HepG2 (cell line): ENCODE data around the gene PLEKHA8. TPM values are rescaled to one million over a fixed set of nuclear protein-coding genes. Genes with fewer than 3 reads are reported as not detected.
A peak's percentile ranks its signal among the peaks of the same experiment; 100 is the strongest.

Experiments
- ETV5 ChIP-seq: IDR thresholded peaks from 2 replicates; pipeline ENCODE4 v1.6.1; 2018; ENCODE audit warnings: missing biosample characterization, missing genetic modification reagents, inconsistent platforms, borderline replicate concordance
- FOXO4 ChIP-seq: sonication (generic); formaldehyde crosslinking; conservative IDR thresholded peaks from 2 replicates; pipeline ENCODE4 v1.8.1; 2023; ENCODE audit warnings: missing genetic modification reagents
- RBM22 ChIP-seq: fragments of 200-400 bp; formaldehyde crosslinking; optimal IDR thresholded peaks from 2 replicates; pipeline ENCODE3; 2017; ENCODE audit warnings: mild to moderate bottlenecking, low read length, moderate library complexity
- RFXAP ChIP-seq: sonication (generic); formaldehyde crosslinking; IDR thresholded peaks from 2 replicates; pipeline ENCODE4 v1.4.0; 2020; ENCODE audit warnings: missing genetic modification reagents, borderline replicate concordance
- SMC3 ChIP-seq: IDR thresholded peaks from 2 replicates; pipeline ENCODE4 v1.6.1; 2011; ENCODE audit warnings: low read length, improper control_type of control experiment
- SRSF4 ChIP-seq: fragments of 200-400 bp; formaldehyde crosslinking; IDR thresholded peaks from one replicate; pipeline ENCODE4 v1.6.1; 2018; ENCODE audit warnings: mild to moderate bottlenecking, low read depth, low read length, moderate library complexity; ENCODE audit not compliant: poor library complexity, severe bottlenecking
- THAP9 ChIP-seq: sonication (generic); formaldehyde crosslinking; IDR thresholded peaks from 2 replicates; pipeline ENCODE4; 2020; ENCODE audit warnings: missing genetic modification reagents, mild to moderate bottlenecking, borderline replicate concordance
- U2AF2 ChIP-seq: fragments of 200-400 bp; formaldehyde crosslinking; IDR thresholded peaks from 2 replicates; pipeline ENCODE4 v1.6.1; 2017; ENCODE audit warnings: low read depth, mild to moderate bottlenecking, low read length
- USF2 ChIP-seq, 2 experiments: sonication (generic) in 1 of 2; formaldehyde crosslinking in 1 of 2; IDR thresholded peaks; 2 replicates each; pipeline versions ENCODE4 v1.5.1 to v1.6.1; 2011 to 2020; ENCODE audit warnings: borderline replicate concordance in 1 of 2, low read depth in 1 of 2, low read length in 1 of 2, mild to moderate bottlenecking in 1 of 2, missing genetic modification reagents in 1 of 2, moderate library complexity in 1 of 2
- ZBTB14 ChIP-seq: sonication (generic); formaldehyde crosslinking; IDR thresholded peaks from 2 replicates; pipeline ENCODE4 v1.4.0; 2020; ENCODE audit warnings: missing genetic modification reagents
- ZNF230 ChIP-seq: sonication (generic); formaldehyde crosslinking; IDR thresholded peaks from 2 replicates; pipeline ENCODE4 v1.4.0; 2020; ENCODE audit warnings: mild to moderate bottlenecking, missing genetic modification reagents
- ZNF337 ChIP-seq: sonication (generic); formaldehyde crosslinking; IDR thresholded peaks from 2 replicates; pipeline ENCODE4 v1.5.1; 2020; ENCODE audit warnings: missing genetic modification reagents, low read depth, mild to moderate bottlenecking, borderline replicate concordance
- ZNF615 ChIP-seq: sonication (generic); formaldehyde crosslinking; IDR thresholded peaks from 2 replicates; pipeline ENCODE4 v1.5.0; 2020; ENCODE audit warnings: mild to moderate bottlenecking, missing genetic modification reagents, borderline replicate concordance
- polyA plus RNA-seq, 8 experiments: library from polyadenylated mRNA; depleted of rRNA in 3 of 8; stranded (reverse) in 7 of 8; unstranded in 1 of 8; fragments of >200 nt; fragmentation: Illumina TruSeq in 4 of 8; extraction: Trizol in 4 of 8; gene quantifications; 2 replicates each; pipeline versions ENCODE4 v1.2.1 to v1.2.3, GENCODE V29; 2011 to 2016; ENCODE audit warnings: low read depth in 4 of 8, missing spikeins in 1 of 8, mixed read lengths in 1 of 8; ENCODE audit not compliant: insufficient read depth in 1 of 8
- total RNA-seq, 5 experiments: library from RNA; depleted of rRNA; stranded (reverse); fragments of >200 nt; fragmentation: Illumina TruSeq; extraction: Trizol; gene quantifications; 2 replicates each; pipeline ENCODE4 v1.2.3, GENCODE V29; 2016; ENCODE audit warnings: low read depth in 1 of 5
- TF ChIP-seq, protein P1 (sequence below): fragments of 450-650 bp; IDR thresholded peaks from 2 replicates; pipeline ENCODE4 v1.6.1; 2017; ENCODE audit warnings: mild to moderate bottlenecking

The PLEKHA8 gene
- total and polyA plus RNA-seq, 2 of the 13 experiments (the other 11 are each of a cell fraction or from before 2014, with no cell fraction given) = 12.5 to 26.4 TPM

GRCh38 chr7:30164567-30164966 is 136.4 kb downstream of the PLEKHA8 start (continued):
- TF ChIP-seq USF2 (IDR thresholded peaks at IDR 0.05; ENCODE audit: low read depth, low read length) (no peak), USF2 (CRISPR knock-in tag; IDR thresholded peaks at IDR 0.05; ENCODE audit: borderline replicate concordance) (no peak), ZNF337 (CRISPR knock-in tag) (no peak), SRSF4 (no peak), ZNF615 (CRISPR knock-in tag) (no peak), ZBTB14 (CRISPR knock-in tag) (no peak), FOXO4 (CRISPR knock-in tag) (no peak), U2AF2 (no peak), RFXAP (CRISPR knock-in tag) (no peak), SMC3 (peak; percentile 44; the same call in 1 of the 2 replicates), THAP9 (CRISPR knock-in tag) (no peak), RBM22 (no peak), ZNF230 (no peak), ETV5 (no peak)
- TF ChIP-seq, protein P1, sequence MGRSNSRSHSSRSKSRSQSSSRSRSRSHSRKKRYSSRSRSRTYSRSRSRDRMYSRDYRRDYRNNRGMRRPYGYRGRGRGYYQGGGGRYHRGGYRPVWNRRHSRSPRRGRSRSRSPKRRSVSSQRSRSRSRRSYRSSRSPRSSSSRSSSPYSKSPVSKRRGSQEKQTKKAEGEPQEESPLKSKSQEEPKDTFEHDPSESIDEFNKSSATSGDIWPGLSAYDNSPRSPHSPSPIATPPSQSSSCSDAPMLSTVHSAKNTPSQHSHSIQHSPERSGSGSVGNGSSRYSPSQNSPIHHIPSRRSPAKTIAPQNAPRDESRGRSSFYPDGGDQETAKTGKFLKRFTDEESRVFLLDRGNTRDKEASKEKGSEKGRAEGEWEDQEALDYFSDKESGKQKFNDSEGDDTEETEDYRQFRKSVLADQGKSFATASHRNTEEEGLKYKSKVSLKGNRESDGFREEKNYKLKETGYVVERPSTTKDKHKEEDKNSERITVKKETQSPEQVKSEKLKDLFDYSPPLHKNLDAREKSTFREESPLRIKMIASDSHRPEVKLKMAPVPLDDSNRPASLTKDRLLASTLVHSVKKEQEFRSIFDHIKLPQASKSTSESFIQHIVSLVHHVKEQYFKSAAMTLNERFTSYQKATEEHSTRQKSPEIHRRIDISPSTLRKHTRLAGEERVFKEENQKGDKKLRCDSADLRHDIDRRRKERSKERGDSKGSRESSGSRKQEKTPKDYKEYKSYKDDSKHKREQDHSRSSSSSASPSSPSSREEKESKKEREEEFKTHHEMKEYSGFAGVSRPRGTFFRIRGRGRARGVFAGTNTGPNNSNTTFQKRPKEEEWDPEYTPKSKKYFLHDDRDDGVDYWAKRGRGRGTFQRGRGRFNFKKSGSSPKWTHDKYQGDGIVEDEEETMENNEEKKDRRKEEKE = no peak
